AG10803 (cell line): Measurements from ENCODE around the gene ZNF319.
A peak's percentile ranks its signal among the peaks of the same experiment; 100 is the strongest.

Source experiments
- DNase-seq: peaks from one replicate; pipeline ENCODE4 v3.0.0; 2010; ENCODE audit warnings: low read depth
- H3K4me3 ChIP-seq: 2 replicates; pipeline ENCODE4 v1.5.1; 2011; ENCODE audit warnings: mild to moderate bottlenecking, low read length, control low read depth
- CTCF ChIP-seq: conservative IDR thresholded peaks from 2 replicates; pipeline ENCODE4 v1.5.1; 2011; ENCODE audit warnings: mild to moderate bottlenecking, low read length, control low read depth, inconsistent platforms

The ZNF319 gene

GRCh38 chr16:58025351-58026138, 25.1 kb upstream of the ZNF319 start, which contains the start of gene MMP15:
MMP15 (plus strand) TSS chr16:58025754; CDS start chr16:58026351, 597 bp downstream.
- TF ChIP-seq CTCF: no peak
- peak; percentile 58 for DNase-seq
- peak within 1 kb of the TSS; percentile 63 for H3K4me3 ChIP-seq

DNA sequence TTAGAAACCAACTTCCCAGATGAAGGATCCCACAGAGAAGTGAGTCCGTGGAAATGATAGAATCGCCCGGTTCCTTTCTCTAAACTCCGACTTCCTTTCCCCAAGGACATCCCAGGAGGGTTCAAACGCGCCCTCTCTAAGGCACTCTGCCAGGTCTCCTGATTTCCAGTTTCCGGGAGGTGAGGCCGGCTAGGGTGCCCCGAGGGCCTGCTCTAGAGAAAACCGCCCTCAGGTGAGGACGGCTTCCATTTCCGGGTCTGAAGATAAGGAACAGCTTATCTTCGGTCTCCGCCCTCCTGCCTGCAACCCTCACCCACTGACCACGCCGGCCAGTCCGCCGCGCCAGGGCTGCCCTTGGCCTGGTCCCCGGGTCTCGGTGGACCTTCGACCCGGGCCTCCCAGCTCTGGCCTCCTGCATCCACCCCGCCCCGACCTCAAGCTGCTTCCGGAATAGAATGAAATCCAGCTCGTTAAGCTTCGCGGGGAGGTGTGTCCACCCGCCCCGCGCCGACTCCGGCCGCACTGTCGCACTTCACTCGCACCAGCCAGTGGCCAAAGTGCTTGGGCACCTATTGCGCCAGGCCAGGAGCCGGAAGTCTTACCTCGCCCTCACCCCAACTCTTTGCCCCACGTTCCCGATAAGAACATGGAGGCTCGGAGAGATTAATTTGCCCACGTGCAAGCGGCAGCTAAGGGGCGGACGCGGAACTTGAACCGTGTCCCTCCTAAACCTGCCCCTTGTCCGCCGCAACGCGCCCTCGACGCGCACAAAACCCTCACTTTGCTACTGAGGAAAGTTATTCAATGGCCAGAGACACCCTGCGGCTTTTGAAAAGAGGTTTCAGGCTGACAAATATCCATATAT, 24.2 kb upstream of the ZNF319 start:
- no peak for TF ChIP-seq CTCF
- no peak for DNase-seq
- peak overlapping the region; percentile 63 for H3K4me3 ChIP-seq

- peak; percentile 78 for DNase-seq
- TF ChIP-seq CTCF: no peak
- no peak overlapping the region for H3K4me3 ChIP-seq
Measured at GRCh38 chr16:58022601-58023371, 22.3 kb upstream of the ZNF319 start.

- DNase-seq: peak; percentile 70
- no peak for TF ChIP-seq CTCF
- H3K4me3 ChIP-seq: no peak overlapping the region
Measured at GRCh38 chr16:58021661-58022551, 21.4 kb upstream of the ZNF319 start.

DNA sequence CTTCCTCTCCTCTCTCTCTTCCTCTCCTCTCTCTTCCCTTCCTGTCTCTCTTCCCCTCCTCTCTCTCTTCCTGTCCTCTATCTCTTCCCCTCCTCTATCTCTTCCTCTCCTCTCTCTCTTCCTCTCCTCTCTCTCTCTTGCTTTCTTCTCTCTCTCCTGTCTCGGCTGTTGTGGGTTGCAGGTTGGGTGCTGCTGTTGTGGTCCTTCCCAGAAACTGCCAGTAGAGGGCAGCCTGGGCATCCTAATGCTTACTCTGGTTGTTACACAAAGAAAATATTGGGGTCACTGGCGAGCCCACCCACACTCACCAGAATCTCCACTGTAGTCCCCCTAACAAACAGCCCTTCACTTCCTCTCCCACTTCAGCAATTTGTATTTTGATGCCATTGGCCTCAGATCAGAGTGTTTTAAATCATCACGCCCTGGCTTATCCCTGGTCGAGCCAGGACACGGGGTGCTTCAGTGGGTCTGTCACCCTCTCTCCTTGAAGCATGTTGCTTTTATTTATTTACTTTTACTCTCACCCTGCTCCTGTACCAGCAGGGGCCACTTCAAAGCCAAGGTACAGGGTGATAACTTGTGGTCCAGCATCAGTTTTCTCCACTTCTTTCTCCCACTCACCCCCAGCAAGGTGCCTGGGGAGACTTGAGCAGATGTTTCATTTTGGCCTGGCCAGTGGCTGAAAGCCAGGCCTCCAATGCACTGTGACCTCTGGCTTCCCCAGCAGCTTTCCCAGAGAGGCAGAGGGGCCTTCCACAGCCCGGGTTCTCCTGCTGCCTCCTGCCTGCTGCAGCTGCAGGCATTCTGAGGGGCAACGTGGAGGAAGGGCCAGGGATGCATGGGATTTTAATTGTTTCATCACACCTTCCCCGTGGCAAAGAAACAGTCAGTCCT, 20.4 kb upstream of the ZNF319 start:
- TF ChIP-seq CTCF: peak; percentile 78
- peak; percentile 33 for DNase-seq
- no peak overlapping the region for H3K4me3 ChIP-seq
